Transverse colon (tissue), 4 donors: ENCODE measurements around the gene TBL1X. TPM values are rescaled to one million over a fixed set of nuclear protein-coding genes. Genes with fewer than 3 reads are reported as not detected.

Experiments used
- DNase-seq: peaks from one replicate; pipeline ENCODE4 v3.0.0-alpha.2; 2019
- H3K27ac ChIP-seq, 4 donors: fragments of 200-600 bp; sonication (generic); 2 replicates each; pipeline ENCODE4 v1.5.1; 2016 to 2018; ENCODE audit warnings: inconsistent platforms in 4 of 4
- H3K27me3 ChIP-seq: fragments of 200-600 bp; sonication (generic); 2 replicates; pipeline ENCODE4 v1.5.1; 2017; ENCODE audit warnings: inconsistent platforms
- H3K36me3 ChIP-seq, 4 donors: fragments of 200-600 bp; sonication (generic); 2 replicates each; pipeline ENCODE4 v1.5.1; 2017 to 2019; ENCODE audit warnings: inconsistent platforms in 4 of 4
- H3K4me1 ChIP-seq, 4 donors: fragments of 200-600 bp; sonication (generic); 2 replicates each; pipeline ENCODE4 v1.5.1; 2017 to 2020; ENCODE audit warnings: inconsistent platforms in 4 of 4
- H3K4me3 ChIP-seq, 4 donors: fragments of 200-600 bp; sonication (generic); 1 replicate in 1 of 4; 2 replicates in 3 of 4; pipeline versions ENCODE4 v1.5.1 to v1.6.1; 2017 to 2019; ENCODE audit warnings: inconsistent platforms in 4 of 4
- H3K9me3 ChIP-seq, 2 donors: fragments of 200-600 bp; sonication (generic); 2 replicates each; pipeline ENCODE4 v1.5.1; 2017 to 2019; ENCODE audit warnings: inconsistent platforms in 2 of 2
- CTCF ChIP-seq, 5 experiments: fragments of 200-600 bp in 3 of 5; fragments of 450-650 bp in 2 of 5; sonication (generic) in 3 of 5; IDR thresholded peaks; 1 replicate in 2 of 5; 2 replicates in 3 of 5; pipeline ENCODE4 v1.5.1; 2016 to 2017; ENCODE audit warnings: antibody characterized with exemption in 5 of 5, inconsistent platforms in 3 of 5, mild to moderate bottlenecking in 2 of 5, moderate library complexity in 1 of 5
- EP300 ChIP-seq: sonication (generic); formaldehyde crosslinking; IDR thresholded peaks from one replicate; pipeline ENCODE4 v1.6.1; 2017; ENCODE audit warnings: antibody characterized with exemption, low read depth
- POLR2A ChIP-seq: fragments of 450-650 bp; IDR thresholded peaks from one replicate; pipeline ENCODE4 v1.6.1; 2016; ENCODE audit warnings: antibody characterized with exemption, mild to moderate bottlenecking, moderate library complexity
- POLR2AphosphoS5 ChIP-seq, 3 donors: sonication (generic); formaldehyde crosslinking; IDR thresholded peaks; one replicate each; pipeline ENCODE4 v1.6.1; 2016; ENCODE audit warnings: antibody characterized with exemption in 3 of 3
- WGBS, 2 donors: methylation state at CpG; one replicate each; pipeline ENCODE4 v1.1.5; 2018; ENCODE audit warnings: low coverage in 1 of 2; 5-methylcytosine and 5-hydroxymethylcytosine counted together
- in situ Hi-C, 4 donors: fragments of 200-750 bp; cut with MboI; loops; one replicate each; pipeline versions ENCODE4 v1.15.0 to v1.15.1; 2017; ENCODE audit warnings: low sequenced_read_pairs in 3 of 4, low pct_ligation_motif_present in 1 of 4, low pct_unique_long_range_greater_than_20kb in 1 of 4
- intact Hi-C: fragments of 100-400 bp; cut with DNase I; formaldehyde crosslinking; loops from one replicate; pipeline ENCODE4 v1.15.1; 2023; ENCODE audit warnings: low total_unique reads
- total RNA-seq, 4 donors: library from RNA; depleted of rRNA; stranded (reverse); fragments of >200 nt; gene quantifications; one replicate each; pipeline ENCODE4 v1.1.0, GENCODE V29; 2016

Gene TBL1X
- total RNA-seq, 4 donors from 2014 or later, result 3.4 to 16.8 (median 13.0) TPM

GRCh38 chrX:9482408-9482807, 17.6 kb downstream of the TBL1X start:
- H3K4me1 ChIP-seq, result no peaks in the 10 kb centered on the region
- WGBS, 2 donors, result 65% methylated on average over 2 of the region's 2 CpGs; no CpG with 5 or more reads in 1 of the 2 donors

GRCh38 chrX:9482837-9483236, 18.0 kb downstream of the TBL1X start:
- Histone ChIP-seq H3K4me3 (no peak overlapping the region), H3K27me3 (no peaks in the 10 kb centered on the region), H3K36me3 (no peaks in the 10 kb centered on the region), H3K27ac (no peak overlapping the region), H3K4me1 (no peaks in the 10 kb centered on the region), H3K9me3 (no peaks in the 10 kb centered on the region)
- no peak for DNase-seq
- intact Hi-C loops, result loop anchor here (10.0 kb wide), 1 partner anchor 162 kb away; no protein-coding TSS in a partner anchor
- WGBS, 2 donors, result 58% methylated on average over 3 of the region's 3 CpGs; no CpG with 5 or more reads in 1 of the 2 donors
- TF ChIP-seq POLR2A (no peak), CTCF (IDR thresholded peaks at IDR 0.05) (no peak), POLR2AphosphoS5 (IDR thresholded peaks at IDR 0.05) (no peak), EP300 (no peak)
- in situ Hi-C loops, result no loop called here

More at GRCh38 chrX:9482408-9482807, 17.6 kb downstream of the TBL1X start:
- in situ Hi-C loops (no loop called here), intact Hi-C loops (loop anchor here (10.0 kb wide), 1 partner anchor 162 kb away; no protein-coding TSS in a partner anchor)
- TF ChIP-seq EP300 (no peak), CTCF (IDR thresholded peaks at IDR 0.05) (no peak), POLR2A (no peak), POLR2AphosphoS5 (IDR thresholded peaks at IDR 0.05) (no peak)
- no peak overlapping the region for H3K27ac ChIP-seq
- H3K4me3 ChIP-seq, result no peak overlapping the region
- no peaks in the 10 kb centered on the region for H3K27me3 ChIP-seq
- DNase-seq, result no peak
- H3K36me3 ChIP-seq, result no peaks in the 10 kb centered on the region
- no peaks in the 10 kb centered on the region for H3K9me3 ChIP-seq

- no peaks in the 10 kb centered on the region for H3K27me3 ChIP-seq
- no peaks in the 10 kb centered on the region for H3K9me3 ChIP-seq
- WGBS, 2 donors, result 68 to 84% methylated on average over 3 to 6 of the region's 6 CpGs
- TF ChIP-seq POLR2A, result no peak
- TF ChIP-seq EP300, result no peak
- TF ChIP-seq POLR2AphosphoS5 (IDR thresholded peaks at IDR 0.05), result no peak
- TF ChIP-seq CTCF (IDR thresholded peaks at IDR 0.05), result no peak
- in situ Hi-C loops (no loop called here), intact Hi-C loops (loop anchor here (10.0 kb wide), 1 partner anchor 161 kb away; no protein-coding TSS in a partner anchor)
- no peak overlapping the region for H3K27ac ChIP-seq
- H3K4me3 ChIP-seq, result no peak overlapping the region
- no peak for DNase-seq
- no peaks in the 10 kb centered on the region for H3K36me3 ChIP-seq
- no peaks in the 10 kb centered on the region for H3K4me1 ChIP-seq
These were observed 18.5 kb downstream of the TBL1X start for GRCh38 chrX:9483376-9483775.

GRCh38 chrX:9486786-9487387, 22.0 kb downstream of the TBL1X start:
- no peaks in the 10 kb centered on the region for H3K4me1 ChIP-seq
- TF ChIP-seq EP300 (no peak), POLR2AphosphoS5 (IDR thresholded peaks at IDR 0.05) (no peak), POLR2A (no peak), CTCF (IDR thresholded peaks at IDR 0.05) (no peak)
- no peaks in the 10 kb centered on the region for H3K9me3 ChIP-seq
- WGBS, 2 donors, result 80 to 86% methylated on average over 1 to 3 of the region's 3 CpGs
- H3K4me3 ChIP-seq, result no peak overlapping the region
- in situ Hi-C loops, result no loop called here
- no peak for DNase-seq
- H3K27me3 ChIP-seq, result no peaks in the 10 kb centered on the region
- no peaks in the 10 kb centered on the region for H3K36me3 ChIP-seq
- no peak overlapping the region for H3K27ac ChIP-seq
- intact Hi-C loops, result loop anchor here (10.0 kb wide), 1 partner anchor 158 kb away; no protein-coding TSS in a partner anchor
